ENCODE data around the gene EREG. TPM values are rescaled to one million over a fixed set of nuclear protein-coding genes. Genes with fewer than 3 reads are reported as not detected.
A peak's percentile ranks its signal among the peaks of the same experiment; 100 is the strongest.

The EREG gene
- polyA plus RNA-seq (2013), result 0.07 and 0.10 TPM in 2 replicates

GRCh38 chr4:74364652-74365491, at the start of gene EREG:
EREG (plus strand) TSS chr4:74365145; CDS start chr4:74365309, 164 bp downstream.
- H3K9me3 ChIP-seq (ENCODE audit: insufficient read depth, low read depth, low read length), result peaks cover 2% of the 10 kb centered on the region
- WGBS (ENCODE audit: extremely low coverage, insufficient coverage, insufficient read length), result no CpG with 5 or more reads among the region's 40 CpGs
- peak within 1 kb of the TSS; percentile 75 for H2AFZ ChIP-seq (ENCODE audit: insufficient read depth, low read length, poor library complexity)
- no peak within 1 kb of the TSS for H3K9ac ChIP-seq (ENCODE audit: low read length)
- H2BK120ac ChIP-seq (ENCODE audit: insufficient read depth, low read length, poor library complexity), result no peak within 1 kb of the TSS
- no peaks in the 10 kb centered on the region for H3K36me3 ChIP-seq (ENCODE audit: control insufficient read depth in 1 of 2, insufficient read depth in 2 of 2, low read length in 2 of 2)
- H3K4me3 ChIP-seq (ENCODE audit: low read depth, low read length), result peak within 1 kb of the TSS; percentile 26
- H3K23ac ChIP-seq (ENCODE audit: low read length), result no peak within 1 kb of the TSS
- no peak within 1 kb of the TSS for H3K14ac ChIP-seq (ENCODE audit: low read length)
- H2BK5ac ChIP-seq (ENCODE audit: low read depth, low read length, poor library complexity), result no peak within 1 kb of the TSS
- H3K79me1 ChIP-seq (ENCODE audit: low read length), result no peaks in the 10 kb centered on the region
- DNase-seq, result peak; percentile 24 to 38
- H3K27me3 ChIP-seq (ENCODE audit: insufficient read depth, low read length), result peaks cover 12% of the 10 kb centered on the region
- no peak within 1 kb of the TSS for H4K8ac ChIP-seq (ENCODE audit: low read depth, low read length)
- H3K4me1 ChIP-seq (ENCODE audit: control insufficient read depth in 1 of 2, insufficient read depth in 2 of 2, low read length in 2 of 2), result peaks cover 6 to 7% of the 10 kb centered on the region in 2 experiments
- H3K18ac ChIP-seq (ENCODE audit: low read length), result no peak within 1 kb of the TSS
- no peak within 1 kb of the TSS for H2AK5ac ChIP-seq (ENCODE audit: low read length)
- no peak within 1 kb of the TSS for H3K4ac ChIP-seq (ENCODE audit: low read depth, low read length)
- H2BK12ac ChIP-seq (ENCODE audit: low read length), result no peak within 1 kb of the TSS
- no peak within 1 kb of the TSS for H4K91ac ChIP-seq (ENCODE audit: low read depth, low read length)
- H4K12ac ChIP-seq (ENCODE audit: low read depth, low read length), result no peak within 1 kb of the TSS
- no peak within 1 kb of the TSS for H3K27ac ChIP-seq (ENCODE audit: low read depth, low read length)
- no peaks in the 10 kb centered on the region for H3K79me2 ChIP-seq (ENCODE audit: control insufficient read depth, insufficient read depth, low read length, poor library complexity)
- H3K4me2 ChIP-seq (ENCODE audit: low read length), result peak within 1 kb of the TSS; percentile 56

GRCh38 chr4:74315376-74315775, 49.6 kb upstream of the EREG start:
- H3K79me2 ChIP-seq (ENCODE audit: control insufficient read depth, insufficient read depth, low read length, poor library complexity), result no peaks in the 10 kb centered on the region
- no peak overlapping the region for H2BK12ac ChIP-seq (ENCODE audit: low read length)
- H4K8ac ChIP-seq (ENCODE audit: low read depth, low read length), result no peak overlapping the region
- no peak overlapping the region for H4K91ac ChIP-seq (ENCODE audit: low read depth, low read length)
- no peak overlapping the region for H3K27ac ChIP-seq (ENCODE audit: low read depth, low read length)
- no peak overlapping the region for H4K12ac ChIP-seq (ENCODE audit: low read depth, low read length)
- no peak overlapping the region for H2AFZ ChIP-seq (ENCODE audit: insufficient read depth, low read length, poor library complexity)
- H2AK5ac ChIP-seq (ENCODE audit: low read length), result no peak overlapping the region
- no peak overlapping the region for H3K9ac ChIP-seq (ENCODE audit: low read length)
- H3K4me2 ChIP-seq (ENCODE audit: low read length), result no peak overlapping the region
- no peak overlapping the region for H3K4me3 ChIP-seq (ENCODE audit: low read depth, low read length)
- H3K23ac ChIP-seq (ENCODE audit: low read length), result no peak overlapping the region
- WGBS (ENCODE audit: extremely low coverage, insufficient coverage, insufficient read length), result no CpG with 5 or more reads among the region's 5 CpGs
- no peak overlapping the region for H2BK120ac ChIP-seq (ENCODE audit: insufficient read depth, low read length, poor library complexity)
- no peaks in the 10 kb centered on the region for H3K79me1 ChIP-seq (ENCODE audit: low read length)
- H3K4ac ChIP-seq (ENCODE audit: low read depth, low read length), result no peak overlapping the region
- no peak overlapping the region for H3K18ac ChIP-seq (ENCODE audit: low read length)
- no peak overlapping the region for H3K14ac ChIP-seq (ENCODE audit: low read length)
- H3K27me3 ChIP-seq (ENCODE audit: insufficient read depth, low read length), result no peaks in the 10 kb centered on the region
- no peaks in the 10 kb centered on the region for H3K4me1 ChIP-seq (ENCODE audit: control insufficient read depth in 1 of 2, insufficient read depth in 2 of 2, low read length in 2 of 2)
- no peak for DNase-seq
- no peaks in the 10 kb centered on the region for H3K9me3 ChIP-seq (ENCODE audit: insufficient read depth, low read depth, low read length)
- H3K36me3 ChIP-seq (ENCODE audit: control insufficient read depth in 1 of 2, insufficient read depth in 2 of 2, low read length in 2 of 2), result no peaks in the 10 kb centered on the region
- no peak overlapping the region for H2BK5ac ChIP-seq (ENCODE audit: low read depth, low read length, poor library complexity)

- H3K14ac ChIP-seq (ENCODE audit: low read length), result no peak overlapping the region
- H3K4me3 ChIP-seq (ENCODE audit: low read depth, low read length), result no peak overlapping the region
- no peak overlapping the region for H2BK12ac ChIP-seq (ENCODE audit: low read length)
- H4K8ac ChIP-seq (ENCODE audit: low read depth, low read length), result no peak overlapping the region
- no peak overlapping the region for H3K4me2 ChIP-seq (ENCODE audit: low read length)
- H3K79me2 ChIP-seq (ENCODE audit: control insufficient read depth, insufficient read depth, low read length, poor library complexity), result no peaks in the 10 kb centered on the region
- no peaks in the 10 kb centered on the region for H3K9me3 ChIP-seq (ENCODE audit: insufficient read depth, low read depth, low read length)
- H2BK5ac ChIP-seq (ENCODE audit: low read depth, low read length, poor library complexity), result no peak overlapping the region
- H4K12ac ChIP-seq (ENCODE audit: low read depth, low read length), result no peak overlapping the region
- H2BK120ac ChIP-seq (ENCODE audit: insufficient read depth, low read length, poor library complexity), result no peak overlapping the region
- no peak overlapping the region for H2AK5ac ChIP-seq (ENCODE audit: low read length)
- no peak overlapping the region for H3K18ac ChIP-seq (ENCODE audit: low read length)
- no peaks in the 10 kb centered on the region for H3K27me3 ChIP-seq (ENCODE audit: insufficient read depth, low read length)
- no peak overlapping the region for H3K23ac ChIP-seq (ENCODE audit: low read length)
- no peak overlapping the region for H3K9ac ChIP-seq (ENCODE audit: low read length)
- no peak overlapping the region for H3K4ac ChIP-seq (ENCODE audit: low read depth, low read length)
- no CpG with 5 or more reads among the region's 2 CpGs for WGBS (ENCODE audit: extremely low coverage, insufficient coverage, insufficient read length)
- H3K36me3 ChIP-seq (ENCODE audit: control insufficient read depth in 1 of 2, insufficient read depth in 2 of 2, low read length in 2 of 2), result no peaks in the 10 kb centered on the region
- no peak overlapping the region for H4K91ac ChIP-seq (ENCODE audit: low read depth, low read length)
- no peaks in the 10 kb centered on the region for H3K79me1 ChIP-seq (ENCODE audit: low read length)
- no peak overlapping the region for H3K27ac ChIP-seq (ENCODE audit: low read depth, low read length)
- peaks cover 3 to 4% of the 10 kb centered on the region in 2 experiments for H3K4me1 ChIP-seq (ENCODE audit: control insufficient read depth in 1 of 2, insufficient read depth in 2 of 2, low read length in 2 of 2)
- no peak for DNase-seq
- no peak overlapping the region for H2AFZ ChIP-seq (ENCODE audit: insufficient read depth, low read length, poor library complexity)
Measured at GRCh38 chr4:74316397-74316796, 48.5 kb upstream of the EREG start.

- WGBS (ENCODE audit: extremely low coverage, insufficient coverage, insufficient read length), result no CpG with 5 or more reads among the region's 3 CpGs
- no peak overlapping the region for H3K23ac ChIP-seq (ENCODE audit: low read length)
- H2AFZ ChIP-seq (ENCODE audit: insufficient read depth, low read length, poor library complexity), result no peak overlapping the region
- no peak overlapping the region for H2BK12ac ChIP-seq (ENCODE audit: low read length)
- no peak overlapping the region for H3K27ac ChIP-seq (ENCODE audit: low read depth, low read length)
- no peaks in the 10 kb centered on the region for H3K27me3 ChIP-seq (ENCODE audit: insufficient read depth, low read length)
- no peak overlapping the region for H2AK5ac ChIP-seq (ENCODE audit: low read length)
- H2BK5ac ChIP-seq (ENCODE audit: low read depth, low read length, poor library complexity), result no peak overlapping the region
- H3K4me1 ChIP-seq (ENCODE audit: control insufficient read depth in 1 of 2, insufficient read depth in 2 of 2, low read length in 2 of 2), result peaks cover 3 to 4% of the 10 kb centered on the region in 2 experiments
- H3K4me2 ChIP-seq (ENCODE audit: low read length), result no peak overlapping the region
- H3K79me2 ChIP-seq (ENCODE audit: control insufficient read depth, insufficient read depth, low read length, poor library complexity), result no peaks in the 10 kb centered on the region
- no peak overlapping the region for H3K9ac ChIP-seq (ENCODE audit: low read length)
- no peak overlapping the region for H4K91ac ChIP-seq (ENCODE audit: low read depth, low read length)
- no peaks in the 10 kb centered on the region for H3K36me3 ChIP-seq (ENCODE audit: control insufficient read depth in 1 of 2, insufficient read depth in 2 of 2, low read length in 2 of 2)
- no peak overlapping the region for H2BK120ac ChIP-seq (ENCODE audit: insufficient read depth, low read length, poor library complexity)
- no peaks in the 10 kb centered on the region for H3K79me1 ChIP-seq (ENCODE audit: low read length)
- H3K9me3 ChIP-seq (ENCODE audit: insufficient read depth, low read depth, low read length), result no peaks in the 10 kb centered on the region
- H3K18ac ChIP-seq (ENCODE audit: low read length), result no peak overlapping the region
- no peak overlapping the region for H4K12ac ChIP-seq (ENCODE audit: low read depth, low read length)
- no peak overlapping the region for H4K8ac ChIP-seq (ENCODE audit: low read depth, low read length)
- H3K14ac ChIP-seq (ENCODE audit: low read length), result no peak overlapping the region
- H3K4ac ChIP-seq (ENCODE audit: low read depth, low read length), result no peak overlapping the region
- peak; percentile 12 to 51 for DNase-seq
- H3K4me3 ChIP-seq (ENCODE audit: low read depth, low read length), result no peak overlapping the region
Measured at GRCh38 chr4:74317616-74318246, 47.2 kb upstream of the EREG start.

Measured in trophoblast cell (in vitro differentiated cells and primary cell).